Activated CD4-positive, alpha-beta T cell treated with anti-CD3 and anti-CD28 coated beads, Interleukin-2, amount 50 U/mL, for 24 hours (primary cell): Measurements from ENCODE around the gene PDE4A.

Source experiments
- DNase-seq, 2 donors: peaks; one replicate each; pipeline ENCODE4 v3.0.0-alpha.2; 2020; ENCODE audit warnings: low read depth in 1 of 2, low spot score in 1 of 2

PDE4A gene

GRCh38 chr19:10508036-10508435 is 87.7 kb downstream of the PDE4A start:
- DNase-seq = no peak

GRCh38 chr19:10508707-10509106 is 88.4 kb downstream of the PDE4A start:
- no peak for DNase-seq

GRCh38 chr19:10510301-10510802 is 90.0 kb downstream of the PDE4A start:
- no peak for DNase-seq

GRCh38 chr19:10513223-10513622 is 92.9 kb downstream of the PDE4A start:
- DNase-seq = no peak

GRCh38 chr19:10514211-10515145 is 94.1 kb downstream of the PDE4A start:
- no peak for DNase-seq

GRCh38 chr19:10516064-10516385 is 95.7 kb downstream of the PDE4A start:
- DNase-seq = no peak

- DNase-seq = no peak
Measured at GRCh38 chr19:10516671-10517286, 96.4 kb downstream of the PDE4A start.

- DNase-seq = no peak
Measured at GRCh38 chr19:10517361-10517759, 97.0 kb downstream of the PDE4A start, which contains the start of gene S1PR5. TSS of gene S1PR5 (minus strand) at chr19:10517447. CDS start at chr19:10515011, 2,436 bp downstream.

- DNase-seq = no peak
Measured at GRCh38 chr19:10517760-10518443, 97.6 kb downstream of the PDE4A start.

GRCh38 chr19:10518444-10519361 is 98.4 kb downstream of the PDE4A start:
- DNase-seq = no peak
